ENCODE data around the gene LRRC4B. TPM values are rescaled to one million over a fixed set of nuclear protein-coding genes. Genes with fewer than 3 reads are reported as not detected.

Gene LRRC4B
- polyA plus RNA-seq, 1 donor (not counting 4 experiments of a cell fraction or from before 2014, with no cell fraction given) = not detected

DNA sequence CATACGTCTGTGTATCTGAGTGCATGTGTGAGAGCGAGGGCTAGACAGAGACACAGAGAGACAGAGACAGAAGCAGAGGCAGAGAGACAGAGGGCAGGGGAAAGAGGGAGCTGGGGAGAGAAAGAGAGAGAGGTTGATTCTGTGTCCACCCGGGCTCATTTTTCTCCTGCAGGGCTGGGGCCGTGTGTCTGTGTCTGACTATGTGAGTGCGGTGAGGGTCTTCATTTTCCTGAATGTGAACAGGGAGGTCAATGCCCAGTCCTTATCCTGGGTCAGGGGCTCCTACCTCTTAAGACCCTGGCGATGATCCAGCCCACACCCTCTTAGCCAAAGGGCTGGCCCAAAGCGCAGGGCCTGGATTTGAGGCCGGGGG, 17.7 kb downstream of the LRRC4B start:
- Histone ChIP-seq H3K79me2 (ENCODE audit: control insufficient read depth, insufficient read depth, low read length) (no peaks in the 10 kb centered on the region), H3K9me3 (ENCODE audit: control insufficient read depth, low read depth, low read length) (no peaks in the 10 kb centered on the region), H3K27me3 (ENCODE audit: control insufficient read depth, extremely low read depth, insufficient read depth, low read length) (peaks cover 44% of the 10 kb centered on the region), H3K4me3 (ENCODE audit: control insufficient read depth in 2 of 3, extremely low read depth in 1 of 3, insufficient read depth in 2 of 3, low read depth in 1 of 3, low read length in 3 of 3) (no peak overlapping the region), H4K20me1 (ENCODE audit: control insufficient read depth, extremely low read depth, insufficient read depth, low read length) (no peaks in the 10 kb centered on the region), H3K4me1 (ENCODE audit: control insufficient read depth, extremely low read depth, insufficient read depth, low read length) (no peaks in the 10 kb centered on the region), H3K36me3 (ENCODE audit: control insufficient read depth in 2 of 2, extremely low read depth in 1 of 2, insufficient read depth in 2 of 2, low read length in 2 of 2) (no peaks in the 10 kb centered on the region), H2AFZ (ENCODE audit: control insufficient read depth, low read length) (no peak overlapping the region), H3K9ac (ENCODE audit: control insufficient read depth, extremely low read depth, insufficient read depth, low read length) (no peak overlapping the region), H3K4me2 (ENCODE audit: control insufficient read depth, extremely low read depth, insufficient read depth, low read depth, low read length) (no peak overlapping the region), H3K9me1 (ENCODE audit: control insufficient read depth, extremely low read depth, insufficient read depth, low read length) (no peaks in the 10 kb centered on the region), H3K27ac (ENCODE audit: control insufficient read depth, insufficient read depth, low read length) (no peak overlapping the region)
- FAIRE-seq (no peak), DNase-seq (ENCODE audit: low read depth, low spot score) (no peak)
- TF ChIP-seq CTCF (optimal IDR thresholded peaks at IDR 0.05 in 1 of 3, IDR thresholded peaks at IDR 0.05 in 1 of 3, conservative IDR thresholded peaks at IDR 0.05 in 1 of 3; ENCODE audit: extremely low read depth in 1 of 3, insufficient read depth in 2 of 3, low read length in 3 of 3) (no peak), EZH2 (IDR thresholded peaks at IDR 0.05; ENCODE audit: low read length) (no peak)
- dilution Hi-C loops (cut with MboI; ENCODE audit: extremely low pct_ligation_motif_present, low sequenced_read_pairs) = no loop called here

DNA sequence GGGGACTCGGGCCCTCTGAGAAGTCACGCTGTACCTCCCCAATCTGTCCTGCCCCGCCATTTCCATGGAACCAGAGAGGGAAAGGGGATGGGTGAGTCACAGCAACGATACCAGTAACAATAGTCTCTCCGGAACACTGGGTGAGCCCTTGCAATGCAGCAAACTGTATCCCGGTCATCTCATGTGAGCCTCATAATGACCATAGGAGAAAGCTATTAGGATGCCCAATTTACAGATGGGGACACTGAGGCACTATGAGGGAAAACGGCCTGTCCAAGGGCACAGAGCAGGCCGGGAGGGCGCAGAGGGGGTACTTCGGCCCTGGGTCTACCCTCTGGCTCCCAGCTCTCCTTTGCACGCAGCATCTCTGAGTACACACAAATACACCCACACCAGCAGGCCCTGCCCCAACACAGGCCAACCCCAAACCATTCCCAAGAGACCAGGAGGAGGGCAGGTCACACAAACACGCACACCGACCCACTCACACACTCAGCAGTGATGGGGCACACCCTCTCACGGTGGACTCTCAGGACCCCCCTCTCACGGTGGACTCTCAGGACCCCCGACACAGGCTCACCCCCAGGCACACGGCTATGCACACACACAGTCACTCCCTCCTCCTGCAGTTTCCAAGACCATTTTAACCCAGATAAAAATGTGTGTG, 18.2 kb downstream of the LRRC4B start:
- H3K9me3 ChIP-seq (ENCODE audit: control insufficient read depth, low read depth, low read length) = no peaks in the 10 kb centered on the region
- TF ChIP-seq CTCF (optimal IDR thresholded peaks at IDR 0.05 in 1 of 3, IDR thresholded peaks at IDR 0.05 in 1 of 3, conservative IDR thresholded peaks at IDR 0.05 in 1 of 3; ENCODE audit: extremely low read depth in 1 of 3, insufficient read depth in 2 of 3, low read length in 3 of 3) (no peak), EZH2 (IDR thresholded peaks at IDR 0.05; ENCODE audit: low read length) (no peak)
- H3K4me1 ChIP-seq (ENCODE audit: control insufficient read depth, extremely low read depth, insufficient read depth, low read length) = no peaks in the 10 kb centered on the region
- DNase-seq (ENCODE audit: low read depth, low spot score) (no peak), FAIRE-seq (no peak)
- H3K79me2 ChIP-seq (ENCODE audit: control insufficient read depth, insufficient read depth, low read length) = no peaks in the 10 kb centered on the region
- H3K4me2 ChIP-seq (ENCODE audit: control insufficient read depth, extremely low read depth, insufficient read depth, low read depth, low read length) = no peak overlapping the region
- no peaks in the 10 kb centered on the region for H3K9me1 ChIP-seq (ENCODE audit: control insufficient read depth, extremely low read depth, insufficient read depth, low read length)
- no peak overlapping the region for H3K27ac ChIP-seq (ENCODE audit: control insufficient read depth, insufficient read depth, low read length)
- no peaks in the 10 kb centered on the region for H3K36me3 ChIP-seq (ENCODE audit: control insufficient read depth in 2 of 2, extremely low read depth in 1 of 2, insufficient read depth in 2 of 2, low read length in 2 of 2)
- H2AFZ ChIP-seq (ENCODE audit: control insufficient read depth, low read length) = no peak overlapping the region
- dilution Hi-C loops (cut with MboI; ENCODE audit: extremely low pct_ligation_motif_present, low sequenced_read_pairs) = no loop called here
- no peak overlapping the region for H3K4me3 ChIP-seq (ENCODE audit: control insufficient read depth in 2 of 3, extremely low read depth in 1 of 3, insufficient read depth in 2 of 3, low read depth in 1 of 3, low read length in 3 of 3)
- H3K27me3 ChIP-seq (ENCODE audit: control insufficient read depth, extremely low read depth, insufficient read depth, low read length) = peaks cover 38% of the 10 kb centered on the region
- H4K20me1 ChIP-seq (ENCODE audit: control insufficient read depth, extremely low read depth, insufficient read depth, low read length) = no peaks in the 10 kb centered on the region
- H3K9ac ChIP-seq (ENCODE audit: control insufficient read depth, extremely low read depth, insufficient read depth, low read length) = no peak overlapping the region
